ENCODE data around the gene GLP2R.

The GLP2R gene

DNA sequence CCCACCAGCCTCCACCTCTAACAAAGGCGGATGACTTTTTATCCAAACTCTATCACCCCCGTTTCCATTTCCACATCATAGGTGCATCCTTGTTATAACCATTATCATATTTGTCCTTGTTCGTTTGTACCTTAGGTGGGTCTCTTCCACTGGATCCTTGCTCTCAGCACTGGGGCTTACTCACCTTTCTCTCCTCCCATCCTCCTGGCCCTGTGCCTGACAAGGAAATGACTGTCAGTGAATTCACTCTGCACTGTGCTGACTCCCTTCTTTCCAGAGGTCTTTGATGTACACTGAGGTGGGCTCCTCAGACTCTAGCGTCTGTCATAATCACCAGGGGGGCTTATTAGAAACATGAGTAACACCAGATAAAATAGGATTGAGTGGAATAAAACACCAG, 7.0 kb upstream of the GLP2R start:
- no peak for DNase-seq (ENCODE audit: low spot score)
- in situ Hi-C loops (cut with MboI; ENCODE audit: low pct_unique_long_range_greater_than_20kb, low sequenced_read_pairs, unreplicated experiment): no loop called here
- TF ChIP-seq, protein P1, sequence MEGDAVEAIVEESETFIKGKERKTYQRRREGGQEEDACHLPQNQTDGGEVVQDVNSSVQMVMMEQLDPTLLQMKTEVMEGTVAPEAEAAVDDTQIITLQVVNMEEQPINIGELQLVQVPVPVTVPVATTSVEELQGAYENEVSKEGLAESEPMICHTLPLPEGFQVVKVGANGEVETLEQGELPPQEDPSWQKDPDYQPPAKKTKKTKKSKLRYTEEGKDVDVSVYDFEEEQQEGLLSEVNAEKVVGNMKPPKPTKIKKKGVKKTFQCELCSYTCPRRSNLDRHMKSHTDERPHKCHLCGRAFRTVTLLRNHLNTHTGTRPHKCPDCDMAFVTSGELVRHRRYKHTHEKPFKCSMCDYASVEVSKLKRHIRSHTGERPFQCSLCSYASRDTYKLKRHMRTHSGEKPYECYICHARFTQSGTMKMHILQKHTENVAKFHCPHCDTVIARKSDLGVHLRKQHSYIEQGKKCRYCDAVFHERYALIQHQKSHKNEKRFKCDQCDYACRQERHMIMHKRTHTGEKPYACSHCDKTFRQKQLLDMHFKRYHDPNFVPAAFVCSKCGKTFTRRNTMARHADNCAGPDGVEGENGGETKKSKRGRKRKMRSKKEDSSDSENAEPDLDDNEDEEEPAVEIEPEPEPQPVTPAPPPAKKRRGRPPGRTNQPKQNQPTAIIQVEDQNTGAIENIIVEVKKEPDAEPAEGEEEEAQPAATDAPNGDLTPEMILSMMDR (IDR thresholded peaks at IDR 0.05; ENCODE audit: extremely low read depth, insufficient read depth, missing control alignments): no peak

GRCh38 chr17:9820448-9820847, 5.3 kb upstream of the GLP2R start:
- in situ Hi-C loops (cut with MboI; ENCODE audit: low pct_unique_long_range_greater_than_20kb, low sequenced_read_pairs, unreplicated experiment): no loop called here
- DNase-seq (ENCODE audit: low spot score): no peak
- TF ChIP-seq, protein P1 (IDR thresholded peaks at IDR 0.05; ENCODE audit: extremely low read depth, insufficient read depth, missing control alignments): no peak

- DNase-seq (ENCODE audit: low spot score): no peak
- in situ Hi-C loops (cut with MboI; ENCODE audit: low pct_unique_long_range_greater_than_20kb, low sequenced_read_pairs, unreplicated experiment): no loop called here
Observed at GRCh38 chr17:9821921-9822320, 3.8 kb upstream of the GLP2R start, which contains the start of gene GSG1L2. Gene GSG1L2, minus strand, starts transcription at chr17:9822079. Its CDS starts 8 bp downstream, at chr17:9822071.

GRCh38 chr17:9824094-9824493, 1.6 kb upstream of the GLP2R start:
- no peak for DNase-seq (ENCODE audit: low spot score)
- in situ Hi-C loops (cut with MboI; ENCODE audit: low pct_unique_long_range_greater_than_20kb, low sequenced_read_pairs, unreplicated experiment): no loop called here
- TF ChIP-seq, protein P1 (IDR thresholded peaks at IDR 0.05; ENCODE audit: extremely low read depth, insufficient read depth, missing control alignments): peak; percentile 25

More at GRCh38 chr17:9821921-9822320, 3.8 kb upstream of the GLP2R start, which contains the start of gene GSG1L2:
- TF ChIP-seq, protein P1 (IDR thresholded peaks at IDR 0.05; ENCODE audit: extremely low read depth, insufficient read depth, missing control alignments): no peak

DNA sequence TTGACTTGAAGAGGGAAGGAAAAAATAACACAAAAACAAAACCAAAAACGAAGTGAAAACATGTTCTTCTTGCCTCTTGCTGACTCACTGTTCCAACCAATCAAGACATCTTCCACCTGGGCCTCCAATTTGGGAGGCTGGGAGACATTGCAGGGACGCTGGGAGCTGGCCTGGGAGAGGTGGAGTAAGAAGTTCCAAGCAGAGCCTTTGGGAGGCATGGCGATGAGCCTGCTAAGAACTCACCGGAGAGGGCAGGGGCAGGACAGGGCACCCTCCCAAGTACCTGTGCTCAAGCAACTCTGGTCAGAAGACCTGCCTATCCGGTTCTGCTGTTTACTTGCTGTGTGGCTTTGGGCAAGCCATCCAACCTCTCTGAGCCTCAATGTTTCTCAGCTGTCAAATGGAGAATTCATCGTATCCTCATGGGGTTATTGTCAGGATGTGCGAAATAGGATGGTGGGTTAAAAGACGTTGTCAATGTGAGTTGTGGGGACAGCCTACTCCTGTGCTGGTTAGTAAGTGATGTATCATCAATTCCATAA, 856 bp upstream of the GLP2R start:
- TF ChIP-seq, protein P1 (IDR thresholded peaks at IDR 0.05; ENCODE audit: extremely low read depth, insufficient read depth, missing control alignments): no peak
- in situ Hi-C loops (cut with MboI; ENCODE audit: low pct_unique_long_range_greater_than_20kb, low sequenced_read_pairs, unreplicated experiment): no loop called here
- DNase-seq (ENCODE audit: low spot score): no peak

DNA sequence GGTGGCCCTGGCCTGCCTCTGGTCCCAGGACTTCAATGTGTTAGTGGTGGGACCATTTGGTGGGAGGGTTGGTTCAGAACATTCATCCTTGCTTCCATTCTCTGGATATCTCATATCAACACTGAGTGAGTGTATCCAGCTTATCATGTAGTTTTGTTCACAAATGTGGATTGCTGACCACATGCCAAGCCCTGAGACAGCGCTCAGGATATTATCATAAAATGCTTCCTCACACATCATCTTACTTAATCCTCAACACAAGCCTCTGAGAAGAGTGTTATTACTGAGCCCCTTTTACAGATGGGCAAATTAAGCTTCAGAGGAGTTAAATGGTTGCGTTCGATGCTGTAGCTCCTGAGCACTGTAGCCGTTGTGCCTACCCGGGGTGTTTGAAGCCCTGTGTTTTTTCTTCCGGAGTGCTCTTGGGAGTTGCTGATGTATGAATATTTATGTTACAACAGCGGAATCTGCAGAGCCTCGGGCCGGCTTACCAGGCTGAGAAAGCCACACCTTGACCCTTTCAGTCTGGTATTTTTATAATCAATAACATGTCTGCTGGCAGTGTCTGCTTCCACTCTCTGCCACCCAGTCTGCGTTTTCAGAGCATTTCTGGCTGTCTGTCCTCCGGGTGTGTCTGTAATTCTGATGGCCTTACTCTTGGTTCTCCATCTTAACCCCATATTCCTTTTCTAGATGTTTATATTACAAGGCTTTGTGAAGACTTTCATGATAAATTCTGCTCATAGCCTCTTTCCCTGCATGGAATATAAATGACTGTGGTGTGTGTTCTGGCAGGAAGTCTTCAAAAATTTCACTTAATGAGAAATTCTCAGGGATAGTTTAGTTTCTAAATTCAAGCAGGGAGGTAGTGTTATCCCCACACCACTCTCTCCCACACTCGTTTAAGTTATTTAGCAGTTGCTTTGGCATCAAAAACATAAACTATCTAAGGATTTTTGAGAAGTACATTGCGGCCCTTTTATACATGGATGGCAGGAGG, 2.9 kb downstream of the GLP2R start:
- TF ChIP-seq, protein P1 (IDR thresholded peaks at IDR 0.05; ENCODE audit: extremely low read depth, insufficient read depth, missing control alignments): no peak
- in situ Hi-C loops (cut with MboI; ENCODE audit: low pct_unique_long_range_greater_than_20kb, low sequenced_read_pairs, unreplicated experiment): no loop called here
- no peak for DNase-seq (ENCODE audit: low spot score)
